Fibroblast of the aortic adventitia (primary cell): ENCODE results near the gene GCNT2. TPM values are rescaled to one million over a fixed set of nuclear protein-coding genes. Genes with fewer than 3 reads are reported as not detected.
"Not testable (repeated sequence)": the region's sequence is repeated elsewhere in the genome, so short reads cannot be mapped to it uniquely, and the experiment has no call there.

Experiments
- DNase-seq: peaks from one replicate; pipeline ENCODE4 v3.0.0-alpha.2; 2010; ENCODE audit warnings: low read depth
- H3K4me3 ChIP-seq: 2 replicates; pipeline ENCODE4 v1.5.1; 2011; ENCODE audit warnings: low read depth, mild to moderate bottlenecking, control low read depth, low read length, moderate library complexity
- total RNA-seq: library from RNA; depleted of rRNA; stranded (reverse); fragments of >200 nt; gene quantifications from 2 replicates; pipeline ENCODE4 v1.2.3, GENCODE V29; 2012; ENCODE audit warnings: low replicate concordance
- TF ChIP-seq, protein P1 (sequence below): IDR thresholded peaks from 2 replicates; pipeline ENCODE4 v1.5.1; 2011; ENCODE audit warnings: mild to moderate bottlenecking, low read length, control low read depth, inconsistent platforms; ENCODE audit not compliant: insufficient read depth

Gene GCNT2
- total RNA-seq, 1 donor, result 2.5 TPM

DNA sequence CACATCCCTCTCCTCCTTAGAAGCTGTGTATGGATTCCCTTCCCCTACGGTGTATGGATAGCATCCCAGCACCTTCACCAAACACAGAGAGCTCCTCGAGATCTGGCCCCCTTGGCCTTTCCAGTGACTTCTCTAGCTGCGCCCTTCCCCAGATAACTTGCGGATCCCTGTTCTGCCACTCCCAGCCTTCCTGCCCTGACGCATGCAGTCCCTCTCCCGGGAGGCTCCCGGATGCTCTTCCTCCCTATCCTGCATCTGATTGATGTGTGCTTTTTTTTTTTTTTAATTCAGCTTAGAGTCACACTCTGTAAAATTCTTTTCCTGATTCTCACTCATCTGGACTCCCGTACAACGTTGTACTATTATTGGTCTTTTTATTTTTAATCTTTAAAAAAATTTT lies 44.8 kb downstream of the GCNT2 start:
- no peak overlapping the region for H3K4me3 ChIP-seq
- TF ChIP-seq, protein P1, sequence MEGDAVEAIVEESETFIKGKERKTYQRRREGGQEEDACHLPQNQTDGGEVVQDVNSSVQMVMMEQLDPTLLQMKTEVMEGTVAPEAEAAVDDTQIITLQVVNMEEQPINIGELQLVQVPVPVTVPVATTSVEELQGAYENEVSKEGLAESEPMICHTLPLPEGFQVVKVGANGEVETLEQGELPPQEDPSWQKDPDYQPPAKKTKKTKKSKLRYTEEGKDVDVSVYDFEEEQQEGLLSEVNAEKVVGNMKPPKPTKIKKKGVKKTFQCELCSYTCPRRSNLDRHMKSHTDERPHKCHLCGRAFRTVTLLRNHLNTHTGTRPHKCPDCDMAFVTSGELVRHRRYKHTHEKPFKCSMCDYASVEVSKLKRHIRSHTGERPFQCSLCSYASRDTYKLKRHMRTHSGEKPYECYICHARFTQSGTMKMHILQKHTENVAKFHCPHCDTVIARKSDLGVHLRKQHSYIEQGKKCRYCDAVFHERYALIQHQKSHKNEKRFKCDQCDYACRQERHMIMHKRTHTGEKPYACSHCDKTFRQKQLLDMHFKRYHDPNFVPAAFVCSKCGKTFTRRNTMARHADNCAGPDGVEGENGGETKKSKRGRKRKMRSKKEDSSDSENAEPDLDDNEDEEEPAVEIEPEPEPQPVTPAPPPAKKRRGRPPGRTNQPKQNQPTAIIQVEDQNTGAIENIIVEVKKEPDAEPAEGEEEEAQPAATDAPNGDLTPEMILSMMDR, result no peak
- no peak for DNase-seq

DNA sequence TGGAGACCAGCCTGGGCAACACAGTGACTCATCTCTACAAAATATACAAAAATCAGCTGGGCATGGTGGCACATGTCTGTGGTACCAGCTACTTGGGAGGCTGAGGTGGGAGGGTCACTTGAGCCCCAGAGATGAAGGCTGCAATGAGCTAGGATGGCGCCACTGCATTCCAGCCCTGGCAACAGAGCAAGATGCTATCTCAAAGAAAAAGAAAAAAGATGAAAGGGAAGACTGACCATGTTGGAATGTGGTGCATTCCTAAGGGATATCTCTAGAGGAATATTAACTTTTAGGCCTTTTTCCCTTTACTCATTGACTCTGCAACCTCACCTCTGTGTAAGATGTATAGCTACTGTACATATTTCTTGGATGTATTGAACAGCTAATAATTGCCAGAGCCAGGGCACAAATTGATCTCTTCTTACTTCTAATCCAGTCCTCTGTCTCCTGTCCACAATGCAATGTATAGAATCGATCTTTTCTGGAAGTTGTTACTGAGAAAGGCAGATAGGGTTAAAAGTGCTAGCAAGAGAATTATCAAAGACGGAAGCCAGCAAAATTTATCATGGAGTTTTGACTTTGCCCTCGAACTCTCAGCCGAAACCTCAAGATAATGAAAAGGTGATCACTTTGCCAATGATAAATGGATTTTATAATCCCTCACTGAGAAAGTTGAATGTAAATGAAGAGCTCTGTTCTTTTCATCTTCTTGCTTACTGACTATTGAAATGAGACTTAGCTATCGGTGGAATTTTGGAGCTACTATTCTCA lies 46.3 kb downstream of the GCNT2 start:
- H3K4me3 ChIP-seq, result no peak overlapping the region
- DNase-seq, result no peak
- TF ChIP-seq, protein P1, result no peak

DNA sequence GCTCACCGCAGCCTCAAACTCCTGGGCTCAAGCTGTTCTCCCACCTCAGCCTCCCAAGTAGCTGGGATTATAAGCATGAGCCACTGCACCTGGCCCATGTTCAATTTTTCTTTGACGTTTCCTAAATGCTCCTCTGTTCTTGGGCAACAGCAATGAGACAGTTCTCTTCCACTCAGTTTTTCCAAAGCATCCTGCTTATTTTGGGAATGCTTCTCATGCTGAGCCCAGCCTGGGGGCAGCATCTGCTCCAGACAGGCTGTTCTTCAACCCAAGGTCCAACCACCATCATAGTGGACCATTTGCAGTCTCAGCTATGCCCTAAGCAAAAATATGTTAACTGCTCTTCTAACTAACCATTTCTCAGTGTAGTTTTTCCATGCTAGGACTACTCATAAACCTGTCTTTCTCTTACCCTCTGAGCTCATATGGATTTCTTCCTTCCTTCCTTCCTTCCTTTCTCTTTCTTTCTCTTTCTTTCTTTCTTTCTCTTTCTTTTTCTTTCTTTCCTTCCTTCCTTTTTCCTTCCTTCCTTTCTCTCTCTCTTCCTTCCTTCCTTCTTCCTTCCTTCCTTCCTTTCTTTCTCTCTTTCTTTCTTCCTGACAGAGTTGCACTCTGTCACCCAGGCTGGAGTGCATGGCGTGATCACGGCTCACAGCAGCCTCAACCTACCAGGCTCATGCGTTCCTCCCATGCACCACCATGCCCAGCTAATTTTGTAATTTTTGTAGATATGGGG lies 48.4 kb downstream of the GCNT2 start:
- DNase-seq, result peak; percentile 9
- TF ChIP-seq, protein P1, result no peak
- no peak overlapping the region for H3K4me3 ChIP-seq

DNA sequence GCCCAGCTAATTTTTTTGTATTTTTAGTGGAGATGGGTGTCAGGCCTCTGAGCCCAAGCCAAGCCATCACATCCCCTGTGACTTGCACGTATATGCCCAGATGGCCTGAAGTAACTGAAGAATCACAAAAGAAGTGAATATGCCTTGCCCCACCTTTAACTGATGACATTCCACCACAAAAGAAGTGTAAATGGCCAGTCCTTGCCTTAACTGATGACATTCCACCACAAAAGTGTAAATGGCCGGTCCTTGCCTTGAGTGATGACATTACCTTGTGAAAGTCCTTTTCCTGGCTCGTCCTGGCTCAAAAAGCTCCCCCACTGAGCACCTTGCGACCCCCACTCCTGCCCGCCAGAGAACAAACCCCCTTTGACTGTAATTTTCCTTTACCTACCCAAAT lies 54.4 kb downstream of the GCNT2 start:
- DNase-seq, H3K4me3 ChIP-seq: not testable (repeated sequence)

DNA sequence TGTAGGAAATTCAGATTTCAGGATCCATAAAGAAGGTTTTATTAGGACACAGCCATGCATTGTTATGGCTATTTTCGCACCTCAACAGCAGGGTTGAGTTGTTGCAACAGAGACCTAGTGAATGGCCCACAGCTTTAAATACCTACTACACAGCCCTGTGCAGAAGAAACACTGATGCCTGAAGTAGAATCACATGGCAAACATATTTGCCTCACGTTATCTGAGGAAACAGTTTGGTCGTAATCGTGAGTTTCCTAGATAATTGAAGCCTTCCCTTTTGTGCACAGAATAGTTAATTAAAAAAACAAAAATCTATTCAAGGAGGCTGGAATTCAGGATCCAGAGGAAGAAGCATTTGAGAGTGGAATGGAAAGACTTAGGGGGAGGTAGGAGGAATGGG lies 55.1 kb downstream of the GCNT2 start:
- DNase-seq, result no peak
- TF ChIP-seq, protein P1, result no peak
- H3K4me3 ChIP-seq, result no peak overlapping the region

DNA sequence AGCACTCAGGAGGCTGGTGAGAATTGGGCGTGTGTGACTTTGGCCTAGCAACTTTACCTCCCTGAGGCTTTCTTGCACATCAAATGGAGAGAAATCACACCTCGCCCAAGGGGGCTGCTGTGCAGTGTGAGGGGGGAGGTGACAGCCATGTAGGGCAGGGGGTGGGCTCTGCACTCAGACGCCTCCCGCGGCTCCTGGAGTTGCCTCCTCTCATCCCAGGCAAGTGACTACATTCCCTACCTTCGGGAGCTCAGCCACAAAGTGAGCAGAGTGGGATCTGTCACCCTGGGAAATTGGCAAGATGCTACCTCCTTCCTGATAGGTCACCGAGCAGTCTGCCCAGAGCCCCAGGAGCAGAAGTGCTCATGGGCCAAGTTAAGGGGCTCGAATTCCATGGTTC lies 56.0 kb downstream of the GCNT2 start:
- TF ChIP-seq, protein P1, result no peak
- DNase-seq, result no peak

DNA sequence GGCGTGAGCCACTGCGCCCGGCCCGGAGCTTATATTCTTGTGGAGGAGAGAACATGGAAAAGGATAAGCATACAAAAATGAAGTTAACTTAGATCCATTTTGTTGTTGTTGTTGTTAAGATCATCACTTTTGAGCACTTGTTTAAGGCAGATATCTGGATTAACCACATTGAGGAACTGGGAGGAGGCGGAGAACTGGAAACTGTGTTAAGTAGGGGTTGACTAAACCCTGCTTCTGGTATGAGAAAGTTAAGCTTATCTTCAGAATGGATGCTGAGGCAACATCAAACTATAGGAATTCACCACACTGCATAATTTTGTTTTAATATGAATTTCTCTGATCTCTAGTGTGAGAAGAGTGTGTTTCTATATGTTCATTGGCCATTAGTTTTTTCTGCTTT lies 57.6 kb downstream of the GCNT2 start:
- DNase-seq, result no peak
- TF ChIP-seq, protein P1, result no peak
- H3K4me3 ChIP-seq, result no peak overlapping the region

More for the DNA sequence above, 56.0 kb downstream of the GCNT2 start:
- H3K4me3 ChIP-seq, result no peak overlapping the region
